ENCODE measurements around the gene ZNF783.

ZNF783 gene

GRCh38 chr7:149289262-149289661, 27.3 kb downstream of the ZNF783 start:
- DNase-seq (ENCODE audit: extremely low spot score) = no peak
- POLR2A ChIA-PET = no interaction called here
- CTCF ChIA-PET = no interaction called here
- no peak for TF ChIP-seq L3MBTL2 (conservative IDR thresholded peaks at IDR 0.05)
- no peak for TF ChIP-seq FOXA1 (IDR thresholded peaks at IDR 0.05)
- TF ChIP-seq NFRKB (IDR thresholded peaks at IDR 0.05) = no peak
- TF ChIP-seq CTBP1 (IDR thresholded peaks at IDR 0.05; ENCODE audit: borderline replicate concordance) = no peak
- TF ChIP-seq ARNT (IDR thresholded peaks at IDR 0.05) = no peak
- TF ChIP-seq BHLHE40 (IDR thresholded peaks at IDR 0.05; ENCODE audit: borderline replicate concordance) = no peak
- TF ChIP-seq FOXK2 (IDR thresholded peaks at IDR 0.05) = no peak
- TF ChIP-seq TARDBP (IDR thresholded peaks at IDR 0.05) = no peak
- TF ChIP-seq FOXM1 (IDR thresholded peaks at IDR 0.05; ENCODE audit: borderline replicate concordance) = no peak
- TF ChIP-seq HDGF (IDR thresholded peaks at IDR 0.05; ENCODE audit: borderline replicate concordance) = no peak

- TF ChIP-seq NFRKB (IDR thresholded peaks at IDR 0.05) = no peak
- no peak for TF ChIP-seq ELF4 (IDR thresholded peaks at IDR 0.05)
- no peak for TF ChIP-seq SUZ12 (IDR thresholded peaks at IDR 0.05)
- no peak for TF ChIP-seq SP1 (IDR thresholded peaks at IDR 0.05)
- TF ChIP-seq BHLHE40 (IDR thresholded peaks at IDR 0.05; ENCODE audit: borderline replicate concordance) = no peak
- no peak for TF ChIP-seq LEF1 (IDR thresholded peaks at IDR 0.05; ENCODE audit: borderline replicate concordance)
- POLR2A ChIA-PET = no interaction called here
- DNase-seq (ENCODE audit: extremely low spot score) = no peak
- CTCF ChIA-PET = no interaction called here
These were observed 27.9 kb downstream of the ZNF783 start for GRCh38 chr7:149289856-149290255.

GRCh38 chr7:149291036-149291780, 29.2 kb downstream of the ZNF783 start:
- no peak for DNase-seq (ENCODE audit: extremely low spot score)
- CTCF ChIA-PET = no interaction called here
- POLR2A ChIA-PET = no interaction called here
- TF ChIP-seq ZNF384 (IDR thresholded peaks at IDR 0.05) = no peak
- no peak for TF ChIP-seq FOXK2 (IDR thresholded peaks at IDR 0.05)
- TF ChIP-seq SP1 (IDR thresholded peaks at IDR 0.05) = no peak
- TF ChIP-seq TARDBP (IDR thresholded peaks at IDR 0.05) = no peak
- no peak for TF ChIP-seq FOXM1 (IDR thresholded peaks at IDR 0.05; ENCODE audit: borderline replicate concordance)
- no peak for TF ChIP-seq NFRKB (IDR thresholded peaks at IDR 0.05)
- TF ChIP-seq FOXA1 (IDR thresholded peaks at IDR 0.05) = no peak
- no peak for TF ChIP-seq BHLHE40 (IDR thresholded peaks at IDR 0.05; ENCODE audit: borderline replicate concordance)
- no peak for TF ChIP-seq LEF1 (IDR thresholded peaks at IDR 0.05; ENCODE audit: borderline replicate concordance)
- TF ChIP-seq HDGF (IDR thresholded peaks at IDR 0.05; ENCODE audit: borderline replicate concordance) = no peak
- TF ChIP-seq CTBP1 (IDR thresholded peaks at IDR 0.05; ENCODE audit: borderline replicate concordance) = no peak

GRCh38 chr7:149291781-149292461, 29.9 kb downstream of the ZNF783 start:
- CTCF ChIA-PET = no interaction called here
- DNase-seq (ENCODE audit: extremely low spot score) = no peak
- TF ChIP-seq CTBP1 (IDR thresholded peaks at IDR 0.05; ENCODE audit: borderline replicate concordance) = no peak
- no peak for TF ChIP-seq BHLHE40 (IDR thresholded peaks at IDR 0.05; ENCODE audit: borderline replicate concordance)
- TF ChIP-seq FOXK2 (IDR thresholded peaks at IDR 0.05) = no peak
- TF ChIP-seq NFRKB (IDR thresholded peaks at IDR 0.05) = no peak
- no peak for TF ChIP-seq FOXM1 (IDR thresholded peaks at IDR 0.05; ENCODE audit: borderline replicate concordance)
- TF ChIP-seq ZNF384 (IDR thresholded peaks at IDR 0.05) = no peak
- TF ChIP-seq SP1 (IDR thresholded peaks at IDR 0.05) = no peak
- POLR2A ChIA-PET = no interaction called here

- no peak for TF ChIP-seq ZNF384 (IDR thresholded peaks at IDR 0.05)
- no peak for TF ChIP-seq BHLHE40 (IDR thresholded peaks at IDR 0.05; ENCODE audit: borderline replicate concordance)
- no peak for TF ChIP-seq SUZ12 (IDR thresholded peaks at IDR 0.05)
- DNase-seq (ENCODE audit: extremely low spot score) = no peak
- POLR2A ChIA-PET = no interaction called here
- CTCF ChIA-PET = no interaction called here
These were observed 30.4 kb downstream of the ZNF783 start for GRCh38 chr7:149292462-149292823.

GRCh38 chr7:149293338-149293737, 31.3 kb downstream of the ZNF783 start:
- ChIA-PET POLR2A (no interaction called here), CTCF (no interaction called here)
- no peak for DNase-seq (ENCODE audit: extremely low spot score)
- no peak for TF ChIP-seq TARDBP (IDR thresholded peaks at IDR 0.05)
- TF ChIP-seq ZNF384 (IDR thresholded peaks at IDR 0.05) = no peak
- TF ChIP-seq ARNT (IDR thresholded peaks at IDR 0.05) = no peak

GRCh38 chr7:149293946-149294633, 32.1 kb downstream of the ZNF783 start:
- no peak for DNase-seq (ENCODE audit: extremely low spot score)
- CTCF ChIA-PET = no interaction called here
- POLR2A ChIA-PET = interaction anchor here (1.0 kb wide), 1 partner anchor 9 kb away, joined by 4 read pairs; no protein-coding TSS in a partner anchor
- no peak for TF ChIP-seq SUZ12 (IDR thresholded peaks at IDR 0.05)
- no peak for TF ChIP-seq ELF4 (IDR thresholded peaks at IDR 0.05)

GRCh38 chr7:149294634-149295480, 32.9 kb downstream of the ZNF783 start:
- DNase-seq (ENCODE audit: extremely low spot score) = no peak
- TF ChIP-seq PKNOX1 (IDR thresholded peaks at IDR 0.05) = no peak
- TF ChIP-seq ZNF384 (IDR thresholded peaks at IDR 0.05) = no peak
- POLR2A ChIA-PET = interaction anchor here (1.0 kb wide), 1 partner anchor 10 kb away, joined by 4 read pairs; no protein-coding TSS in a partner anchor
- CTCF ChIA-PET = no interaction called here

Measured in HEK293T (cell line).